HepG2 (cell line): ENCODE results near the gene UPB1. TPM values are rescaled to one million over a fixed set of nuclear protein-coding genes. Genes with fewer than 3 reads are reported as not detected.

Experiments used
- ATAC-seq: fragments of 200-7000 bp; cut with Tn5 transposase; 3 replicates; pipeline ENCODE4 v1.9.1; 2020; ENCODE audit warnings: mild to moderate bottlenecking, moderate library complexity
- BruUV-seq: library from RNA; stranded (reverse); fragments of 400-500 nt; replicated peaks from 2 replicates; lab custom pipeline; 2021; lab: Mats Ljungman, UMichigan
- CTCF ChIA-PET: fragments of 300-600 bp; formaldehyde crosslinking; extraction: SDS; loops from one replicate; lab custom pipeline; 2021; ENCODE audit warnings: low total read pairs, inconsistent platforms, low intra/inter-chr PET ratio; lab: Yijun Ruan, JAX
- POLR2A ChIA-PET: fragments of 350-600 bp; sonication (Branson Sonifier 250); formaldehyde crosslinking; loops from one replicate; lab custom pipeline; 2020; ENCODE audit warnings: antibody characterized with exemption, inconsistent platforms; lab: Yijun Ruan, JAX
- DNase-seq: peaks from one replicate; pipeline ENCODE4 v3.0.0-alpha.2; 2015; ENCODE audit warnings: low spot score
- FAIRE-seq: peaks from 3 replicates; lab custom pipeline; 2011; peaks lifted over from hg19 to GRCh38; lab: Jason Lieb, UNC
- H2AFZ ChIP-seq: one replicate; pipeline ENCODE4 v1.6.1; 2011; ENCODE audit warnings: low read length, inconsistent platforms
- H3K27ac ChIP-seq: fragments of 300-600 bp; 3 replicates; pipeline ENCODE4 v1.8.0; 2011; ENCODE audit warnings: mixed run types, mild to moderate bottlenecking, mixed read lengths, low read length, inconsistent platforms; ENCODE audit not compliant: insufficient read depth; ENCODE audit errors: extremely low read length
- H3K27me3 ChIP-seq, 2 experiments: fragments of 200-600 bp in 1 of 2; 2 replicates in 1 of 2; 3 replicates in 1 of 2; pipeline versions ENCODE4 v1.6.0 to v1.8.0; 2011; ENCODE audit warnings: low read length in 2 of 2, mild to moderate bottlenecking in 2 of 2, moderate library complexity in 2 of 2, inconsistent platforms in 1 of 2; ENCODE audit not compliant: insufficient read depth in 2 of 2, control insufficient read depth in 1 of 2
- H3K36me3 ChIP-seq, 2 experiments: fragments of 200-600 bp in 1 of 2; replicated peaks in 1 of 2; 2 replicates in 1 of 2; 3 replicates in 1 of 2; pipeline versions ENCODE4 v1.5.1 to v1.8.0; 2011; ENCODE audit warnings: low read length in 2 of 2, inconsistent platforms in 1 of 2; ENCODE audit not compliant: insufficient read depth in 2 of 2, control insufficient read depth in 1 of 2
- H3K4me1 ChIP-seq: 2 replicates; pipeline ENCODE4 v1.5.1; 2012; ENCODE audit warnings: low read length, inconsistent platforms; ENCODE audit not compliant: insufficient read depth
- H3K4me2 ChIP-seq: 2 replicates; pipeline ENCODE4 v1.6.0; 2011; ENCODE audit warnings: low read depth, low read length, inconsistent platforms
- H3K4me3 ChIP-seq, 3 experiments: fragments of 200-600 bp in 1 of 3; sonication (generic), shearing (Covaris generic) in 1 of 3; replicated peaks in 1 of 3; 2 replicates each; pipeline ENCODE4 v1.5.1; 2011 to 2016; ENCODE audit warnings: low read length in 3 of 3, inconsistent platforms in 2 of 3, low read depth in 2 of 3, mild to moderate bottlenecking in 2 of 3, control low read depth in 1 of 3, mixed read lengths in 1 of 3; ENCODE audit not compliant: insufficient read depth in 1 of 3
- H3K79me2 ChIP-seq: one replicate; pipeline ENCODE4 v1.6.1; 2011; ENCODE audit warnings: low read length, inconsistent platforms; ENCODE audit not compliant: insufficient read depth
- H3K9ac ChIP-seq: 2 replicates; pipeline ENCODE4 v1.6.0; 2011; ENCODE audit warnings: mild to moderate bottlenecking, low read depth, low read length, inconsistent platforms; ENCODE audit not compliant: insufficient read depth
- H3K9me3 ChIP-seq: 2 replicates; pipeline ENCODE4 v1.5.1; 2012; ENCODE audit warnings: mild to moderate bottlenecking, low read length
- H4K20me1 ChIP-seq: 2 replicates; pipeline ENCODE4 v1.6.0; 2011; ENCODE audit warnings: inconsistent platforms, mild to moderate bottlenecking, low read length, moderate library complexity; ENCODE audit not compliant: insufficient read depth
- CEBPG ChIP-seq: IDR thresholded peaks from 2 replicates; pipeline ENCODE4 v1.6.1; 2016
- CTCF ChIP-seq: sonication (generic); formaldehyde crosslinking; IDR thresholded peaks from 2 replicates; pipeline ENCODE4 v1.5.0; 2020; ENCODE audit warnings: mild to moderate bottlenecking, missing genetic modification reagents, moderate library complexity
- PRDM15 ChIP-seq: sonication (generic); formaldehyde crosslinking; IDR thresholded peaks from 2 replicates; pipeline ENCODE4 v1.4.0; 2020; ENCODE audit warnings: missing genetic modification reagents
- SYNCRIP ChIP-seq: fragments of 200-400 bp; formaldehyde crosslinking; IDR thresholded peaks from 2 replicates; pipeline ENCODE4 v1.6.1; 2018; ENCODE audit warnings: mild to moderate bottlenecking, low read depth, low read length; ENCODE audit not compliant: insufficient read depth
- ZBTB33 ChIP-seq: sonication (generic); formaldehyde crosslinking; IDR thresholded peaks from 2 replicates; pipeline ENCODE4 v1.4.0; 2020; ENCODE audit warnings: missing genetic modification reagents
- ZBTB8A ChIP-seq: sonication (generic); formaldehyde crosslinking; IDR thresholded peaks from 2 replicates; pipeline ENCODE4 v1.4.0; 2020; ENCODE audit warnings: mild to moderate bottlenecking, low read depth, missing genetic modification reagents, borderline replicate concordance
- ZMYM2 ChIP-seq: sonication (generic); formaldehyde crosslinking; IDR thresholded peaks from 2 replicates; pipeline ENCODE4 v1.8.0; 2022; ENCODE audit warnings: mild to moderate bottlenecking, missing genetic modification reagents
- ZNF451 ChIP-seq: sonication (generic); formaldehyde crosslinking; IDR thresholded peaks from 2 replicates; pipeline ENCODE4 v1.5.0; 2020; ENCODE audit warnings: mild to moderate bottlenecking, missing genetic modification reagents
- ZNF678 ChIP-seq: sonication (generic); formaldehyde crosslinking; IDR thresholded peaks from 2 replicates; pipeline ENCODE4 v1.4.0; 2020; ENCODE audit warnings: mild to moderate bottlenecking, missing genetic modification reagents
- whole genome bisulfite sequencing: methylation state at CpG from one replicate; pipeline ENCODE4 v1.1.6; 2017; ENCODE audit warnings: low lambda C conversion rate; 5-methylcytosine and 5-hydroxymethylcytosine counted together
- in situ Hi-C: cut with HindIII; loops from 2 replicates; pipeline ENCODE4 v1.10.0; 2017; ENCODE audit warnings: low pct_unique_long_range_greater_than_20kb; ENCODE audit not compliant: extremely low pct_ligation_motif_present
- intact Hi-C: fragments of 100-400 bp; cut with micrococcal nuclease; formaldehyde crosslinking; loops from one replicate; pipeline ENCODE4 v1.10.0; 2022; ENCODE audit not compliant: unreplicated experiment
- polyA plus RNA-seq, 8 experiments: library from polyadenylated mRNA; depleted of rRNA in 3 of 8; stranded (reverse) in 7 of 8; unstranded in 1 of 8; fragments of >200 nt; fragmentation: Illumina TruSeq in 4 of 8; extraction: Trizol in 4 of 8; gene quantifications; 2 replicates each; pipeline versions ENCODE4 v1.2.1 to v1.2.3, GENCODE V29; 2011 to 2016; ENCODE audit warnings: low read depth in 4 of 8, missing spikeins in 1 of 8, mixed read lengths in 1 of 8; ENCODE audit not compliant: insufficient read depth in 1 of 8
- total RNA-seq, 5 experiments: library from RNA; depleted of rRNA; stranded (reverse); fragments of >200 nt; fragmentation: Illumina TruSeq; extraction: Trizol; gene quantifications; 2 replicates each; pipeline ENCODE4 v1.2.3, GENCODE V29; 2016; ENCODE audit warnings: low read depth in 1 of 5

Gene UPB1
- total and polyA plus RNA-seq, 2 of the 13 experiments (the other 11 are each of a cell fraction or from before 2014, with no cell fraction given): 0.38 to 1.2 TPM

- Histone ChIP-seq H3K79me2 (no peaks in the 10 kb centered on the region), H4K20me1 (no peaks in the 10 kb centered on the region), H3K4me3 (no peak overlapping the region), H3K9ac (no peak overlapping the region), H3K27me3 (no peaks in the 10 kb centered on the region), H3K36me3 (no peaks in the 10 kb centered on the region), H3K9me3 (no peaks in the 10 kb centered on the region), H2AFZ (no peak overlapping the region), H3K27ac (no peak overlapping the region), H3K4me1 (peaks cover 90% of the 10 kb centered on the region), H3K4me2 (no peak overlapping the region)
- BruUV-seq: no TSS peak
- intact Hi-C loops: no loop called here
- DNase-seq (no peak), ATAC-seq (no peak), FAIRE-seq (no peak)
- WGBS: 81% methylated on average over 3 of the region's 5 CpGs
- in situ Hi-C loops: no loop called here
- POLR2A ChIA-PET: interaction anchor here (0.9 to 3.3 kb wide), 5 partner anchors 10 to 41 kb away, joined by 3 to 20 read pairs (median 3); no protein-coding TSS in a partner anchor
- TF ChIP-seq CEBPG (CRISPR knock-in tag): no peak
- CTCF ChIA-PET: no interaction called here
Observed at GRCh38 chr22:24496234-24496633, 1.1 kb downstream of the UPB1 start.

- no TSS peak for BruUV-seq
- H3K4me1 ChIP-seq: peaks cover 94% of the 10 kb centered on the region
- TF ChIP-seq ZNF451 (CRISPR knock-in tag) (no peak), PRDM15 (no peak), ZNF678 (CRISPR knock-in tag) (no peak), CTCF (CRISPR knock-in tag) (0 out of 2 replicates have a peak, but pooled peaks have one; percentile 9), ZBTB33 (peak; percentile 55), ZBTB8A (no peak), SYNCRIP (no peak), ZMYM2 (CRISPR knock-in tag) (no peak)
Observed at GRCh38 chr22:24496661-24497060, 1.5 kb downstream of the UPB1 start.

More at GRCh38 chr22:24496661-24497060, 1.5 kb downstream of the UPB1 start:
- Histone ChIP-seq H3K27ac (no peak overlapping the region), H3K4me2 (peak overlapping the region; percentile 6; the same call in 1 of the 2 replicates), H3K36me3 (no peaks in the 10 kb centered on the region), H3K4me3 (no peak overlapping the region), H2AFZ (no peak overlapping the region), H3K9ac (no peak overlapping the region), H3K9me3 (no peaks in the 10 kb centered on the region), H3K79me2 (no peaks in the 10 kb centered on the region), H4K20me1 (no peaks in the 10 kb centered on the region), H3K27me3 (no peaks in the 10 kb centered on the region)
- CTCF ChIA-PET: no interaction called here
- FAIRE-seq (no peak), DNase-seq (no peak), ATAC-seq (no peak)
- POLR2A ChIA-PET: interaction anchor here (0.9 to 3.3 kb wide), 4 partner anchors 10 to 41 kb away, joined by 3 to 20 read pairs (median 4); no protein-coding TSS in a partner anchor
- WGBS: 63% methylated on average over 2 of the region's 2 CpGs
- intact Hi-C loops (loop anchor here (1.0 kb wide), 1 partner anchor 29 kb away; no protein-coding TSS in a partner anchor), in situ Hi-C loops (no loop called here)
